AG04449 (cell line): ENCODE results near the gene ERAP2.

Experiments used
- CTCF ChIA-PET: fragments of 350-600 bp; formaldehyde crosslinking; extraction: SDS; loops from one replicate; lab custom pipeline; 2021; ENCODE audit warnings: antibody characterized with exemption; lab: Yijun Ruan, JAX
- POLR2A ChIA-PET: fragments of 400-600, 350-600 bp; formaldehyde crosslinking; extraction: SDS; loops from one replicate; lab custom pipeline; 2020; ENCODE audit warnings: antibody characterized with exemption, inconsistent platforms; lab: Yijun Ruan, JAX
- DNase-seq: peaks from one replicate; pipeline ENCODE4 v3.0.0-alpha.2; 2010; ENCODE audit warnings: low read depth, low spot score
- H3K4me3 ChIP-seq: 2 replicates; pipeline ENCODE4 v1.5.1; 2011; ENCODE audit warnings: low read depth, mild to moderate bottlenecking, control low read depth, low read length
- TF ChIP-seq, protein P1 (sequence below): IDR thresholded peaks from one replicate; pipeline ENCODE4 v1.5.1; 2011; ENCODE audit warnings: mild to moderate bottlenecking, moderate library complexity, low read length, control low read depth, inconsistent platforms; ENCODE audit not compliant: insufficient read depth; ENCODE audit errors: missing control alignments

Gene ERAP2

DNA sequence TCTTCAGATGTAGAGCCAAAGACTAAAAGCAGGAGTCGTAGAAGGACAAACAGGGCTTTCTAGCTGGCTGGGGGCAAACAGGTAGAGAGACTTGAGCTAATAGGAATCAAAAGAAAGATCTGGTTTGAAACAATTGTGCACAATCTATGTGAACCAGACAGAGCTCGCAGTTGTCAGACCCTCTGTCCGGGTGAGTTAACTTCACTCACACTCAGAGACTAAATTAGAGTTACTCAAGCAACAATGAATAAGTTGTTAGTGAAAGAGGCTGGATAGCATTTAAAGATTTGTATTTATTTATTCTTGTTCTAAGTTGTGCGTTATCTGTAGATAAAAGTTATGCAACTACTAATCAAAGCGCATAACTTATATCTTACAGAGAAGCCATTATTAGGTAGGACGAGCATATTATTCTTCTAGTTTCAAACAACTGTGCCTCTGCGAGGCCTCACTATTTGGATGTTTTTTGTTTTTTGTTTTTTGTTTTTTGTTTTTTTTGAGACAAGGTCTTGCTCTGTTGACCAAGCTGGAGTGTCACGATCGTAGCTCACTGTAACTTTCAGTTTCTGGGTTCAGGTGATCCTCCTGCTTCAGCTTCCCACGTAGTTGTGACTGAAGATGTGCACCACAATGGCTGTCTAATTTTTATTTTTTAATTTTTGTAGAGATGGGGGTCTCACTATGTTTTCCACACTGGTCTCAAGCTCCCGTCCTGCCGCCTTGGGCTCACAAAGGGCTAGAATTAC is 46.4 kb downstream of the ERAP2 start:
- H3K4me3 ChIP-seq: no peak overlapping the region
- DNase-seq: no peak
- ChIA-PET POLR2A (no interaction called here), CTCF (no interaction called here)
- TF ChIP-seq, protein P1, sequence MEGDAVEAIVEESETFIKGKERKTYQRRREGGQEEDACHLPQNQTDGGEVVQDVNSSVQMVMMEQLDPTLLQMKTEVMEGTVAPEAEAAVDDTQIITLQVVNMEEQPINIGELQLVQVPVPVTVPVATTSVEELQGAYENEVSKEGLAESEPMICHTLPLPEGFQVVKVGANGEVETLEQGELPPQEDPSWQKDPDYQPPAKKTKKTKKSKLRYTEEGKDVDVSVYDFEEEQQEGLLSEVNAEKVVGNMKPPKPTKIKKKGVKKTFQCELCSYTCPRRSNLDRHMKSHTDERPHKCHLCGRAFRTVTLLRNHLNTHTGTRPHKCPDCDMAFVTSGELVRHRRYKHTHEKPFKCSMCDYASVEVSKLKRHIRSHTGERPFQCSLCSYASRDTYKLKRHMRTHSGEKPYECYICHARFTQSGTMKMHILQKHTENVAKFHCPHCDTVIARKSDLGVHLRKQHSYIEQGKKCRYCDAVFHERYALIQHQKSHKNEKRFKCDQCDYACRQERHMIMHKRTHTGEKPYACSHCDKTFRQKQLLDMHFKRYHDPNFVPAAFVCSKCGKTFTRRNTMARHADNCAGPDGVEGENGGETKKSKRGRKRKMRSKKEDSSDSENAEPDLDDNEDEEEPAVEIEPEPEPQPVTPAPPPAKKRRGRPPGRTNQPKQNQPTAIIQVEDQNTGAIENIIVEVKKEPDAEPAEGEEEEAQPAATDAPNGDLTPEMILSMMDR: no peak

DNA sequence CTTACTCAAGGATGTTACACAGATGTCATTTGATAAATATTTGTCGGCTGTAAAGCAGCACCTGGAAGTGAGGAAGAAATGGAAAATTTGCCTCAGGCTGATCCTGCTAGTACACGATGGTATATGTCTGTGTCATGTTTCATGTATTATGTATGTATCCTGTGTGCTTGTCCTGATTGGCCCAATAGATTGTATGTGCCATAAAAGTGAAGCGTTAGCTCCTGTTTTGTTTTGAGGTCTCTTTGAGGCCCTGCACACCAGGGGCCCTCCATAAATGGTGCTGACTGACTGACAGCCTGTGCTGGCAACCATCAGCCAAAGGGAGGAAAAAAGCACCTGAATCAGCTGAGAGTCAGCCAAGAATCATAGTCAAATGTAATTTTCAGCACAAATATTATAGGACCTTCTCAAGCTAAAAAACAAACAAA is 47.7 kb downstream of the ERAP2 start:
- no peak overlapping the region for H3K4me3 ChIP-seq
- CTCF ChIA-PET: interaction anchor here (0.9 to 1.4 kb wide), 3 partner anchors 10 to 240 kb away, joined by 3 to 4 read pairs (median 4); no protein-coding TSS in a partner anchor

DNA sequence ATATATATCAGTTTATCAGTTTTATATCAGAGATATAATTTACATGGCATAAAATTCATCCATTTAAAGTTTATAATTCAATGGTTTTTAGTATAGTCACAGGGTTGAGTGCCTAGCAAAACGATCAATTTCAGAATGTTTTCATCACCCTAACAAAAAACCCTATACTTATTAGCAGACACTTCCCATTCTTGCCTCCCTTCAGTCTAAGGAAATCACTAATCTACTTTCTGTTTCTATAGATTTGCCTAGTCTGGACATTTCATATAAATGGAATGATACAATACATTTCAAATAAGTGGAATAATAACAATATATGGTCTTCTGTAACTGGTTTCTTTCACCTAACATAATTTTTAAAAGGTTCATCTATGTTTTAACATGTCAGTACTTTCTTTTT is 50.0 kb downstream of the ERAP2 start:
- no peak for DNase-seq
- POLR2A ChIA-PET: no interaction called here
- CTCF ChIA-PET: interaction anchor here (0.6 kb wide), 1 partner anchor 328 kb away, joined by 3 read pairs; no protein-coding TSS in a partner anchor

More for the DNA sequence above, 47.7 kb downstream of the ERAP2 start:
- TF ChIP-seq, protein P1: no peak
- no peak for DNase-seq
- POLR2A ChIA-PET: interaction anchor here (0.7 kb wide), 2 partner anchors 26 to 33 kb away, joined by 4 read pairs; no protein-coding TSS in a partner anchor

DNA sequence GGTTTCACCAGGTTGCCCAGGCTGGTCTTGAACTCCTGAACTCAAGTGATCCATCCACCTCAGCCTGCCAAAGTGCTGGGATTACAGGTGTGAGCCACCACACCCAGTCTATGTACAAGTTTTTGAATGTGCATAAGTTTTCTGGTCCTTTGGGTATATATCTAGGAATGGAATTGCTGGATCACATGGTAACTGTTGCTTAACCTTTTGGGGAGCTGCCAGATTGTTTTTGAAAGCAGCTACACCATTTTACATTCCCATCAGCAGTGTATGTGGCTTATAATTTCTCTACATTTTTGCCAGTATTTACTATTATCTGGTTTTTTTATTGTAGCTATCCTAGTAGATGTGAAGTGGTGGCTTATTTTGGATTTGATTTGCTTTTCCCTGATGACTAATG is 50.7 kb downstream of the ERAP2 start:
- TF ChIP-seq, protein P1: no peak
- no peak for DNase-seq
- ChIA-PET CTCF (interaction anchor here (0.9 kb wide), 1 partner anchor 14 kb away, joined by 3 read pairs; no protein-coding TSS in a partner anchor), POLR2A (no interaction called here)
- no peak overlapping the region for H3K4me3 ChIP-seq

More for the DNA sequence above, 50.0 kb downstream of the ERAP2 start:
- TF ChIP-seq, protein P1: no peak
- no peak overlapping the region for H3K4me3 ChIP-seq

DNA sequence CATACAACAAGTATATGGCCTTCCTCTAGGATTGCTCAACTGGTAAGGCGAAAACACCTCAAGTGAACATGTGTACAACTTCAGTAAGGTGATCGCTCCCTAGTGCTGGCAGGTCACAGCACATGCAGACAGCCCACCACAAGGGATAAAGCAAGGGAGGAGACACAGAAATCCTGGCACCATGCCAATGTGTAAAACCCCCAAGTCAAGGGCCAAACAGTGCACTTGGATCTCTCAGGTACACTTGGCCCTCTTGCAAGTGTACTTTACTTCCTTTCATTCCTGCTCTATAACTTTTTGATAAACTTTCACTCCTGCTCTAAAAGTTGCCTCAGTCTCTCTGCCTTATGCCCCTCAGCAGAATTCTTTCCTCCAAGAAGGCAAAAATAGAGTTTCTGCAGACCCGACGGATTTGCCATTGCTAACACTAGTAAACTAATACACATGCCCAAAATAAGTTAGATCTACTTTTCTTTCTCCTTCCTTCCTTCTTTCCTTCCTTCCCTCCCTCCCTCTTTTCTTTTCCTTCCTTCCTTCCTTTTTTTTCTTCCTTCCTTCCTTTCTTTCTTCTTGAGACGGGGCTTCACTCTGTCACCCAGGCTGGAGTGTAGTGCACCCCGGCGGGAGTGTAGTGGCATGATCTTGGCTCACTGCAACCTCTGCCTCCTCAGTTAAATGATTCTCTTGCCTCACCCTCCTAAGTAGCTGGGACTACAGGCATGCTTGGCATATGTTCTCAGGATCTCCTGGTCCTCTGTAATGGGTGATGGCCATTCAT is 52.8 kb downstream of the ERAP2 start:
- no peak overlapping the region for H3K4me3 ChIP-seq
- ChIA-PET CTCF (no interaction called here), POLR2A (no interaction called here)
- TF ChIP-seq, protein P1: no peak
- no peak for DNase-seq

DNA sequence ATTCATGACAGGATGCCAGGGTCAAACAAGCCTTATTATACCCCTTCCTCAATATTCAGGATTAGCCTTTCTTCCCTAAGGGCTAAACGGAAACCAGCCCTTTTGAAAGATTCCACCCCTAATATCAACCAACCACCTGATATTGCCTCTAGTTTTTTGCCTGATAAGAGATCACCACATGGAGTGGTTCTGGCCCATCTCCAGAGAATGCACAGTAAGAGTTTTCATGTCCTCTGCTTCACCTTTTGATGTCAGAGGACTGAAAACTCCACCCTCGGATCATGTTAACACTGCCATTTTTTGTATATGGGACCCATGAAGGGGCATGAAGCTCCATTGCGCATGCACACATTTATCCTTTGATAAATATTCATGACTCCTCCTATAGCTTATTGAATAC is 53.8 kb downstream of the ERAP2 start:
- DNase-seq: no peak
- no peak overlapping the region for H3K4me3 ChIP-seq
- ChIA-PET POLR2A (no interaction called here), CTCF (no interaction called here)
- TF ChIP-seq, protein P1: no peak
